Keratinocyte (primary cell): ENCODE measurements around the gene ZNF428. TPM values are rescaled to one million over a fixed set of nuclear protein-coding genes. Genes with fewer than 3 reads are reported as not detected.

ENCODE experiments used
- DNase-seq: peaks from one replicate; pipeline ENCODE4 v3.0.0-alpha.2; 2011; ENCODE audit warnings: low read depth, missing footprints, low spot score
- FAIRE-seq: peaks from 2 replicates; lab custom pipeline; 2011; peaks lifted over from hg19 to GRCh38; lab: Jason Lieb, UNC
- H2AFZ ChIP-seq: 2 replicates; pipeline ENCODE4 v1.6.0; 2012; ENCODE audit warnings: low read length, control low read depth, inconsistent platforms; ENCODE audit not compliant: control insufficient read depth
- H3K27ac ChIP-seq: 2 replicates; pipeline ENCODE4 v1.5.1; 2011; ENCODE audit warnings: low read length; ENCODE audit not compliant: control insufficient read depth, insufficient read depth
- H3K27me3 ChIP-seq: 3 replicates; pipeline ENCODE4 v1.6.0; 2011; ENCODE audit warnings: low read length; ENCODE audit not compliant: control insufficient read depth, insufficient read depth; ENCODE audit errors: extremely low read depth
- H3K36me3 ChIP-seq, 2 experiments: 2 replicates in 1 of 2; 3 replicates in 1 of 2; pipeline ENCODE4 v1.5.1; 2011; ENCODE audit warnings: low read length in 2 of 2, mild to moderate bottlenecking in 1 of 2; ENCODE audit not compliant: control insufficient read depth in 2 of 2, insufficient read depth in 2 of 2; ENCODE audit errors: extremely low read depth in 1 of 2
- H3K4me1 ChIP-seq: 3 replicates; pipeline ENCODE4 v1.5.1; 2011; ENCODE audit warnings: low read length; ENCODE audit not compliant: control insufficient read depth, insufficient read depth; ENCODE audit errors: extremely low read depth
- H3K4me2 ChIP-seq: 3 replicates; pipeline ENCODE4 v1.6.0; 2011; ENCODE audit warnings: low read depth, low read length; ENCODE audit not compliant: control insufficient read depth, insufficient read depth; ENCODE audit errors: extremely low read depth
- H3K4me3 ChIP-seq, 3 experiments: fragments of 200-600 bp in 1 of 3; sonication (generic) in 1 of 3; 2 replicates in 2 of 3; 3 replicates in 1 of 3; pipeline ENCODE4 v1.5.1; 2011 to 2016; ENCODE audit warnings: low read length in 3 of 3, mild to moderate bottlenecking in 3 of 3, control low read depth in 2 of 3, inconsistent platforms in 1 of 3, low read depth in 1 of 3, mixed read lengths in 1 of 3, mixed run types in 1 of 3, moderate library complexity in 1 of 3; ENCODE audit not compliant: control insufficient read depth in 2 of 3, insufficient read depth in 2 of 3; ENCODE audit errors: extremely low read depth in 1 of 3
- H3K79me2 ChIP-seq: 2 replicates; pipeline ENCODE4 v1.6.0; 2012; ENCODE audit warnings: low read length; ENCODE audit not compliant: control insufficient read depth, insufficient read depth
- H3K9ac ChIP-seq: 3 replicates; pipeline ENCODE4 v1.6.0; 2011; ENCODE audit warnings: low read length; ENCODE audit not compliant: control insufficient read depth, insufficient read depth; ENCODE audit errors: extremely low read depth
- H3K9me1 ChIP-seq: 3 replicates; pipeline ENCODE4 v1.6.0; 2011; ENCODE audit warnings: low read length; ENCODE audit not compliant: control insufficient read depth, insufficient read depth; ENCODE audit errors: extremely low read depth
- H3K9me3 ChIP-seq: 2 replicates; pipeline ENCODE4 v1.5.1; 2012; ENCODE audit warnings: low read depth, low read length; ENCODE audit not compliant: control insufficient read depth
- H4K20me1 ChIP-seq: 3 replicates; pipeline ENCODE4 v1.6.0; 2011; ENCODE audit warnings: low read length; ENCODE audit not compliant: control insufficient read depth, insufficient read depth; ENCODE audit errors: extremely low read depth
- CTCF ChIP-seq, 3 experiments: IDR thresholded peaks in 1 of 3; conservative IDR thresholded peaks in 1 of 3; optimal IDR thresholded peaks in 1 of 3; 2 replicates in 2 of 3; 3 replicates in 1 of 3; pipeline versions ENCODE3 to v1.5.1; 2011; ENCODE audit warnings: low read length in 3 of 3, mild to moderate bottlenecking in 3 of 3, moderate library complexity in 2 of 3, control low read depth in 1 of 3, inconsistent platforms in 1 of 3; ENCODE audit not compliant: insufficient read depth in 2 of 3; ENCODE audit errors: extremely low read depth in 1 of 3
- EZH2 ChIP-seq: IDR thresholded peaks from one replicate; pipeline ENCODE4 v1.6.1; 2012; ENCODE audit warnings: inconsistent platforms, mild to moderate bottlenecking, low read length, moderate library complexity
- dilution Hi-C: fragments of 300-500 bp; cut with MboI; formaldehyde crosslinking; loops from one replicate; pipeline ENCODE4 v1.7.0; 2020; ENCODE audit warnings: low sequenced_read_pairs; ENCODE audit not compliant: extremely low pct_ligation_motif_present
- polyA plus RNA-seq, 5 experiments: library from polyadenylated mRNA; depleted of rRNA in 3 of 5; stranded (reverse) in 3 of 5; stranded (forward) in 1 of 5; unstranded in 1 of 5; fragments of >200 nt; gene quantifications; 1 replicate in 1 of 5; 2 replicates in 3 of 5; 3 replicates in 1 of 5; pipeline versions ENCODE4 v1.2.1 to v1.2.3, GENCODE V29; 2011 to 2012; ENCODE audit warnings: missing spikeins in 2 of 5, low read depth in 1 of 5, low replicate concordance in 1 of 5

ZNF428 gene
- polyA plus RNA-seq, 1 donor (not counting 4 experiments of a cell fraction or from before 2014, with no cell fraction given) = 13.9 TPM

DNA sequence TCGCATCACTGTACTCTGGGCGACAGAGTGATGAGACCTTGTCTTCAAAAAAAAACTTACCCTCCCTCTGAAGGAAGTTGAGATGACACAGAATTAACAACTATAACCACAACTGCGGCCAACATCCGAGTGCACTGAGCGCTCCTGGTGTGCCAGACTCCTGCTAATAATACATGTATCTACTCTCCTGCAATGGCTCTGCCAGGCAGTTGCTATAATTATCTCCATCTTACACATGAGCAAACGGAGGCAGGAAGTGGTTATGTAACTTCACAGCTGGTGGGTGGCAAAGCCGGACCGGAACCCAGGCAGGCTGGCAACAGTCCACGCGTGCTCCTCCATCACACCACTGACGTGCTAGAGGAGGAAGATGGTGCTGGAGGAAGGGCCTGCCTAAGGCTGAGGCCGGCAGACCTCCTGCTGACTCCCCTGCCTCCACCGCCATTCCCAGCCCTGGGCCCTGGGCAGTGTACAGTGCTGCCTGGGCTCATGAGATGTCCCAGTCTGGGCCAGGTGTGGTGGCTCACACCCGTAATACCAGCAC is 56.7 kb downstream of the ZNF428 start:
- Histone ChIP-seq H4K20me1 (no peaks in the 10 kb centered on the region), H3K4me2 (no peak overlapping the region), H2AFZ (no peak overlapping the region), H3K9me3 (no peaks in the 10 kb centered on the region), H3K36me3 (peaks cover 1 to 3% of the 10 kb centered on the region in 2 experiments), H3K27ac (no peak overlapping the region), H3K9ac (no peak overlapping the region), H3K4me3 (no peak overlapping the region), H3K79me2 (no peaks in the 10 kb centered on the region), H3K27me3 (no peaks in the 10 kb centered on the region), H3K9me1 (no peaks in the 10 kb centered on the region), H3K4me1 (no peaks in the 10 kb centered on the region)
- FAIRE-seq (peak; percentile 58), DNase-seq (no peak)
- TF ChIP-seq EZH2 (no peak), CTCF (optimal IDR thresholded peaks at IDR 0.05 in 1 of 3, IDR thresholded peaks at IDR 0.05 in 1 of 3, conservative IDR thresholded peaks at IDR 0.05 in 1 of 3; ENCODE audit: extremely low read depth in 1 of 3, insufficient read depth in 2 of 3, low read length in 3 of 3) (no peak)
- dilution Hi-C loops = no loop called here

- H3K79me2 ChIP-seq = no peaks in the 10 kb centered on the region
- no peak for DNase-seq
- H3K9me1 ChIP-seq = no peaks in the 10 kb centered on the region
- H3K4me1 ChIP-seq = no peaks in the 10 kb centered on the region
- H3K4me3 ChIP-seq = no peak overlapping the region
- TF ChIP-seq EZH2 (no peak), CTCF (optimal IDR thresholded peaks at IDR 0.05 in 1 of 3, IDR thresholded peaks at IDR 0.05 in 1 of 3, conservative IDR thresholded peaks at IDR 0.05 in 1 of 3; ENCODE audit: extremely low read depth in 1 of 3, insufficient read depth in 2 of 3, low read length in 3 of 3) (no peak)
- H3K27me3 ChIP-seq = no peaks in the 10 kb centered on the region
- no peak overlapping the region for H3K9ac ChIP-seq
- H2AFZ ChIP-seq = no peak overlapping the region
- H4K20me1 ChIP-seq = no peaks in the 10 kb centered on the region
- peaks cover 1 to 3% of the 10 kb centered on the region in 2 experiments for H3K36me3 ChIP-seq
- H3K9me3 ChIP-seq = no peaks in the 10 kb centered on the region
- dilution Hi-C loops = no loop called here
- no peak for FAIRE-seq
- H3K4me2 ChIP-seq = no peak overlapping the region
- no peak overlapping the region for H3K27ac ChIP-seq
Measured at GRCh38 chr19:43562226-43562697, 57.2 kb downstream of the ZNF428 start.
